ENCODE measurements around the gene SCP2. TPM values are rescaled to one million over a fixed set of nuclear protein-coding genes. Genes with fewer than 3 reads are reported as not detected.

SCP2 gene
- total RNA-seq, 2 experiments from 2014 or later, result 67.4 to 67.9 TPM

- POLR2A ChIA-PET, result no interaction called here
- CTCF ChIA-PET, result no interaction called here
Measured at GRCh38 chr1:53022179-53022578, 95.1 kb downstream of the SCP2 start.

GRCh38 chr1:53023546-53023945 is 96.5 kb downstream of the SCP2 start:
- CTCF ChIA-PET, result no interaction called here
- POLR2A ChIA-PET, result no interaction called here

GRCh38 chr1:53024117-53024516 is 97.0 kb downstream of the SCP2 start:
- POLR2A ChIA-PET, result no interaction called here
- CTCF ChIA-PET, result no interaction called here

GRCh38 chr1:53025034-53025768 is 98.1 kb downstream of the SCP2 start:
- ChIA-PET POLR2A (no interaction called here), CTCF (no interaction called here)

GRCh38 chr1:53025769-53026112 is 98.7 kb downstream of the SCP2 start:
- POLR2A ChIA-PET, result no interaction called here
- CTCF ChIA-PET, result no interaction called here

GRCh38 chr1:53026254-53026653 is 99.2 kb downstream of the SCP2 start:
- ChIA-PET POLR2A (no interaction called here), CTCF (no interaction called here)

GRCh38 chr1:53031732-53032131 is 104.7 kb downstream of the SCP2 start:
- POLR2A ChIA-PET, result no interaction called here
- CTCF ChIA-PET, result no interaction called here

- ChIA-PET CTCF (interaction anchor here (0.7 kb wide), 1 partner anchor 547 kb away, joined by 3 read pairs; no protein-coding TSS in a partner anchor), POLR2A (no interaction called here)
Measured at GRCh38 chr1:53037159-53037558, 110.1 kb downstream of the SCP2 start.

GRCh38 chr1:53038566-53038965 is 111.5 kb downstream of the SCP2 start:
- CTCF ChIA-PET, result no interaction called here

GRCh38 chr1:53043271-53043670 is 116.2 kb downstream of the SCP2 start:
- ChIA-PET CTCF (interaction anchor here (0.5 kb wide), 1 partner anchor 389 kb away, joined by 3 read pairs; no protein-coding TSS in a partner anchor), POLR2A (no interaction called here)

More at GRCh38 chr1:53038566-53038965, 111.5 kb downstream of the SCP2 start:
- POLR2A ChIA-PET, result no interaction called here

GRCh38 chr1:53044926-53045325 is 117.8 kb downstream of the SCP2 start:
- POLR2A ChIA-PET, result no interaction called here
- CTCF ChIA-PET, result no interaction called here

- POLR2A ChIA-PET, result no interaction called here
- CTCF ChIA-PET, result no interaction called here
Measured at GRCh38 chr1:53046930-53047329, 119.9 kb downstream of the SCP2 start.

GRCh38 chr1:53047737-53048736 is 121.0 kb downstream of the SCP2 start:
- CTCF ChIA-PET, result no interaction called here
- POLR2A ChIA-PET, result no interaction called here

- ChIA-PET POLR2A (no interaction called here), CTCF (no interaction called here)
Measured at GRCh38 chr1:53048960-53049573, 122.0 kb downstream of the SCP2 start.

- CTCF ChIA-PET, result no interaction called here
- POLR2A ChIA-PET, result no interaction called here
Measured at GRCh38 chr1:53049574-53049967, 122.5 kb downstream of the SCP2 start.

- CTCF ChIA-PET, result no interaction called here
- POLR2A ChIA-PET, result no interaction called here
Measured at GRCh38 chr1:53050310-53050709, 123.2 kb downstream of the SCP2 start.

- CTCF ChIA-PET, result no interaction called here
Measured at GRCh38 chr1:53051676-53052075, 124.6 kb downstream of the SCP2 start.

GRCh38 chr1:53057127-53057526 is 130.1 kb downstream of the SCP2 start:
- ChIA-PET POLR2A (no interaction called here), CTCF (no interaction called here)

More at GRCh38 chr1:53051676-53052075, 124.6 kb downstream of the SCP2 start:
- POLR2A ChIA-PET, result no interaction called here

GRCh38 chr1:53060579-53060978 is 133.5 kb downstream of the SCP2 start:
- ChIA-PET CTCF (no interaction called here), POLR2A (no interaction called here)

- ChIA-PET POLR2A (no interaction called here), CTCF (no interaction called here)
Measured at GRCh38 chr1:53061123-53061858, 134.2 kb downstream of the SCP2 start.

Data from activated CD8-positive, alpha-beta memory T cell treated with anti-CD3 and anti-CD28 coated beads for 36 hours (primary cell).